SH-SY5Y (cell line): Measurements from ENCODE around the gene TPRN.

Experiments used
- GATA2 ChIP-seq: IDR thresholded peaks from 2 replicates; pipeline ENCODE4 v1.6.1; 2011; ENCODE audit warnings: mild to moderate bottlenecking, low read depth, low read length
- GATA3 ChIP-seq: IDR thresholded peaks from 2 replicates; pipeline ENCODE4 v1.6.1; 2011; ENCODE audit warnings: low read depth, mild to moderate bottlenecking, low read length, moderate library complexity

Gene TPRN

DNA sequence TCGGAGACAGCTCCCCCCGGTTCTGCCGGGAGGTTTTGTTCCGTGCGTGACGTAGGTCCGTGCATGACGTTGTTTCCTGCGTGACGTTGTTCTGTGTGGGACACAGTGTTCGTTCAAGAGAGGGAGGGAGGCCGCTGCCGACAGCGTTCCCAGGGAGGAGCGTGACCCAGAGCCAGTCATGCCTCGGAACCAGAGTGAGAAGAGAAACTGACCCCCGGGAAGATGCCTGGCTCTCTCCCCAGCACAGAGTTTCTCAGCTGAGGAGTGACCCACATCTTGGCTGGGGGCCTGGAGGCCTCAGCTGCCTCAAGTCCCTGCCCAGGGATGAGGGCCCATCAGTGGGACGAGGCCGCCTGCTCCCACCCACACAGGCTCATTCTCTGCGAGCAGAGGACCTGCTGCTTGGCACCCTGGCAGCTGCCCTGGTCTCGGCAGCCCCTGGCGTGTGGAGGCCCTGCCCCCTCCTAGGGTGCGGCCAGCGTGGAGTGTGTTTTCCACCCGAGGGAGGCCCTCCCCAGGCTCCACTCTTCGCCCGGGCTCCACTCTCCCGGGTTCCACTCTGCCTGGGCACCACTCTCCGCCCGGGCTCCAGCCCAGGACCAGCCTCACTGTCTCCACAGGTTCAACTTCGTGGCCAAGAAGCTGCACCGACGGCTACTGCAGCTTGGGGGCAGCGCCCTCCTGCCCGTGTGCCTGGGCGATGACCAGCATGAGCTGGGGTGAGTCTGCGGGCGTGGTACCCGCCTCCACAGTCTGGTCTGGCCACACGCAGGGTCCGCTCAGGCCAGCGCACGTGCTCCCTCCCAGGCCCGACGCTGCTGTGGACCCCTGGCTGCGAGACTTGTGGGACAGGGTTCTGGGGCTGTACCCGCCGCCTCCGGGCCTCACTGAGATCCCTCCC lies 12.9 kb upstream of the TPRN start:
- TF ChIP-seq GATA2 (no peak), GATA3 (no peak)

DNA sequence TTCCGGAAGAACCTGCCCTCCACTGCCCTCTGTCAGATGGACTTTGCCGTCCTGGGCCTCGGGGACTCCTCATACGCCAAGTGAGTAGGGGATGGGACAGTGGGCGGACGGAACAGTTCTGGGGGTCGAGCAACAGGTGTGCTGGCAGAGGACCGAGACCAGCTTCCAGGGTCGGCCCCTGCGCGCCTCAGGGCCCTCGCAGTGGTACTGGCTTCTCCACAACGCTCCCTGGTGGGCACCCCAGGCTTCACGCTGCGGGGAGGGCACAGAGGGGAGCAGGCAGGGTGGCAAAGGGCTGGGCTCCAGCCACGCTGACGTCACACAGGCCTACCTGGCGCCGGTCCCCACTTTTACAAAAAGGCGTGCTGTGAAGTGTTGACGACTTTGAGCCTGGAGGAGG lies 12.0 kb upstream of the TPRN start:
- no peak for TF ChIP-seq GATA2
- no peak for TF ChIP-seq GATA3

DNA sequence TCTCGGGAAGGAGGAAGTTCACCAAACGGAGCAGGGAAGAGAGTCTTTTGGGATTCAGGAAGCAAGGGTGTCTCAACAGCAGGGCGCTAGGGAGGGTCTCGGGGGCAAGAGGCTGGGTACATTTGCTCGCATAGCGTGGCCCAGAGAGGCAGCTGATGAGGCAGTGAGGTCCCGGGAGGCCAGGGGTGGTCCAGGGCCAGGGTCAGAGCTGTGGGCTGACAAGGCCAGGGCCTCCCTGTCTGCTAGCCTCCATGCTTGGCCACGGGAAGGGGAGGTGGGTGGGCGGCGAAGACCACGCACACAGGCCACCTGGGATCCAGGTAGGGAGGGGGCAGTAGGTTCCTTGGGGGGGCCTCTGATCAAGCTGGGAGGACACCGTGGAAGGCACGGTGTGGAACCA lies 11.0 kb upstream of the TPRN start:
- TF ChIP-seq GATA3 (no peak), GATA2 (no peak)

DNA sequence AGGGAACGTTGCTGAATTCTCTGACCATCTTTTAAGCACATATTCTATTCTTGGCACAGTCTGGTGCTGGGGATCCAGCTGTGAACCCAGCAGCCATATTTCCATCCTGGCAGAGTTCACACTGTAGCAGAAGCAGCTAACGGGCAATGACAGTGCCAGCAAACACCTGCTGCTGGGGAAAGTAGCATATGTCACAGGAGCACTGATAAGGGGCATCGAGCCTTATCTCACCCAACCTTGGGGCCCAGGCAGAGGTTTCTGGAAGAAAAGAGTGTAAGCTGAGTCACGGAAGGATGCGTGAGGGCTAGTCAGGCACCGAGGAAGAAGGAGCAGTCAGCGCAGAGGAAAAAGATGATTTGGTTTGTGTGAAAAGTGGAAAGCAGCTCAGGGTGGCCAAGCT lies 6.1 kb upstream of the TPRN start:
- no peak for TF ChIP-seq GATA3
- TF ChIP-seq GATA2 = no peak

DNA sequence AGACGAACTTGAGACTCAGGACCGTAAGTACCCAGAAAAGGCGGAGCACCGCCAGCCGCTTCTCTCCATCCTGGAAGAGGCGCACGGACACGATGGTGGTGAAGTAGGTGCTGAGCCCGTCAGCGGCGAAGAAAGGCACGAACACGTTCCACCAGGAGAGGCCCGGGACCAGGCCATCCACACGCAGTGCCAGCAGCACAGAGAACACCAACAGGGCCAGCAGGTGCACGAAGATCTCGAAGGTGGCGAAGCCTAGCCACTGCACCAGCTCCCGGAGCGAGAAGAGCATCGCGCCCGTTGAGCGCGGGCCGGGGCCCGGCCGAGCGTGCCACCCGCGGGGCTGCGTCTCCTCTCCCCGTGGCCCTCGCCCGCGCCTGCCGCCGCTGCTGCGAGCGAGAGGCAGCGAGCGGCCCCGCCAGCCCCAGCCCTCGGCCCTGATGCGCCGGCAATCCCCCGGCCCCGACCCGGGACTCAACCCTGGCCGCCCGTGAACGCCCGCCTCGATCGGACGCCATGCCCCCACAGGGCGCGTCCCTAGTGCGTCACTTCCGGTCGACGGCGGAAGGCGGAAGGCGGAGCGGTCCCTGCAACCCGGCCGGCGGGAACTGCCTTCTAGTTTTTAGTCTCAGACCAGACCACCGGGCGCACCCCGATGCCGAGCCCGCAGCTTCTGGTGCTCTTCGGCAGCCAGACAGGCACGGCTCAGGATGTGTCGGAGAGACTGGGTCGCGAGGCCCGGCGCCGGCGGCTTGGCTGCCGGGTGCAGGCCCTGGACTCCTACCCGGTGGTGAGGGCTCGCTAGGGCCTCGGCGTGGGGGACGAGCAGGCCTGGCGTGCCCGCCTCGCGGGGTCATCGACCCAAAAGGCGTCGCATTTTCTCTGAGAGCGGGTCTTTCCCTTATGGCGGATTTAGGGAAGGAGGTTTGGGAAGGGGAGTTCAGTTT lies 4.9 kb upstream of the TPRN start, which contains the start of the genes NDOR1 and TMEM203:
TSS of gene NDOR1 (plus strand) at position 575 of the 944 bp plus-strand sequence. CDS start at position 653, 78 bp downstream.
TSS of gene TMEM203 (minus strand) at position 523 of the 944 bp plus-strand sequence. CDS start at position 289, 234 bp downstream.
- TF ChIP-seq GATA2 = no peak
- no peak for TF ChIP-seq GATA3

DNA sequence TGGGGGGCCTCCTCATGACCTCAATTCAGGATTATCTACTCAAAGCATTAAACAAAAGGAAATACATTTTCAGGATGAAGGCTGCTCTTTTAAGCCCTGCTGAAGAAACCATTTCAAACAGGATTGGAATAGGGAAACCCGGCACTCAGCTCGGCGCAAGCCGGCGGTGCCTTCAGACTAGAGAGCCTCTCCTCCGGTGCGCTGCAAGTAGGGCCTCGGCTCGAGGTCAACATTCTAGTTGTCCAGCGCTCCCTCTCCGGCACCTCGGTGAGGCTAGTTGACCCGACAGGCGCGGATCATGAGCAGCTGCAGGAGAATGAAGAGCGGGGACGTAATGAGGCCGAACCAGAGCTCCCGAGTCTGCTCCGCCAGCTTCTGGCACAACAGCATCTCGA lies 4.2 kb upstream of the TPRN start:
- no peak for TF ChIP-seq GATA3
- TF ChIP-seq GATA2 = no peak

DNA sequence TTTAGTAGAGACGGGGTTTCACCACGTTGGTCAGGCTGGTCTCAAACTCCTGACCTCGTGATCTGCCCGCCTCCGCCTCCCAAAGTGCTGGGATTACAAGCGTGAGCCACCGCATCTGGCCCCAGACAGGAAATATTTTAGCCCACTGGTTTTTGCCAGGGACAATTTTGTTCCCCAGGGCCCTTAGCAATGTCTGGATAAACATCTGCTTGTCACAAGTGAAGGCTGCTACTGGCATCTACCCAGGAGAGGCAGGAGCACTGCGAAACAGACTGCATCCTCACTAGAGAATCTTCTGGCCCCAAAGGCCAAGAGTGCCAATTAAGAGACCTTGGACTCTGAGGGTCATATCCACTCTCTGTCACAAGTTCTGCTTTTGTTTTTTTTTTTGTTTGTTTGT lies 2.4 kb upstream of the TPRN start:
- TF ChIP-seq GATA2 (no peak), GATA3 (no peak)

DNA sequence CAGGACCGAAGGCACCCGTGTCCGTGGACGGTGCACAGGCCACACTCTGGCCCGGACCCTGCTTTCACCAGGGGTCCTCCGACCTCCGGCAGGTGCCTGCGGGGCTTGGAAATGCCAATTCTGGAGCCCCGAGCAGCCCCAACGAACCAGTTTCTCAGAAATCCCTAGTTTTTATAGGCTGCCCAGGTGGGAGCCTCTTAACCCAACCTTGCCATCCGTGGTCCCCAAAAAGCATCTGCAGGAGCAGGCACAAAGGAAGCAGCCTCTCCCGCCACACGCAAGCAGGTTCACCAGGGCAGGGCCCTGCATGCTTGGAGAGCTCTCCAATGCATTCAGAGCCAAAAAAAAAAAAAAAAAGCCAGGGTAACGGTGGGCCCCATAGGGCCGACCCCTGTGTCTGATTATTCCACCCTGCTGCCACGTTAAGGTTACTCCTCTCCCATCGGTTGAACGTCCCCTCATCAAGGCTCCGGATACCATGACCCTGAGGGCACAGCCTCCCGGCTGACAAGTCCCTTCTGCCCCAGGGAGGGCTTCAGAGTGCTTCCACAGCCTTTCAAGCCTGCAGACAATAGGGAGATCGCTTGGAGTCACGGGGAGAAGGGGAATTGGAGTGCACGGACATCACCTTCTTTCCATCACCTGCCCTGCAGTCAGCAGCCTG lies 796 bp upstream of the TPRN start:
- no peak for TF ChIP-seq GATA2
- no peak for TF ChIP-seq GATA3

DNA sequence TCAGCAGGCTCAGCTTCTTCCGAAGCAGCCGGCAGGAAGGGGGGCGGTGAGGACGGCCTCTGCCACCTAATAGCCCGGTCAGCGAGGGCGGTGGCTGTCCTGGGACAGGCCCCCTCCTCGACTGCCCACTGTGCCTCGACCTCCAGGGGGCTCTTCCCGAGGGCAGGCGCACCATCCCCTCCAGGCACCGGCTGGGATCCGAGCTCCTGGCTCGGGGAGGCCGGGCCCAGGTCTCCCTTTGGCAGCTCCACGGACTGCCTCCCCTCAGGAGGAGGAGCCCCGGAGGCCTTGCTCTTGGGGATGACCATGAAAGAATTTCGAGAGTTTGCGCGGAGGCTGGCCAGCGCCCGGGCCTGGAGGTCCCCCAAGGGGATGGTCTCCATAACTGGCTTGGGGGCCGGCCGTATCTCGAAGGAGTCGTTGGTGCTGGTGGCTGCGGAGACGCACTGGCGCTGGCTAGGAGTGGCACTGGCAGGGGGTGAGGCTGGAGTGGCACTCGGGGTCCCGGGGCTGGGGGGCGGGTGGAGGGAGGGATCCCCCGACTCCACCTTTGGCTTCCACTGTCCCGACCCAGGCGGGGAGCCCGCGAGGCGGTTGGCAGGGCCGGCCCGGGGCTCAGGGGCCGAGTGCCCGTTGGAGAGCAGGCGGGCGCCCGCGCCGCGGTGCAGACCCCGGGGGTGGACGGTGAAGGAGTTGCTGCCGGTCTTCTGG lies 975 bp downstream of the TPRN start:
- TF ChIP-seq GATA3 (no peak), GATA2 (no peak)

DNA sequence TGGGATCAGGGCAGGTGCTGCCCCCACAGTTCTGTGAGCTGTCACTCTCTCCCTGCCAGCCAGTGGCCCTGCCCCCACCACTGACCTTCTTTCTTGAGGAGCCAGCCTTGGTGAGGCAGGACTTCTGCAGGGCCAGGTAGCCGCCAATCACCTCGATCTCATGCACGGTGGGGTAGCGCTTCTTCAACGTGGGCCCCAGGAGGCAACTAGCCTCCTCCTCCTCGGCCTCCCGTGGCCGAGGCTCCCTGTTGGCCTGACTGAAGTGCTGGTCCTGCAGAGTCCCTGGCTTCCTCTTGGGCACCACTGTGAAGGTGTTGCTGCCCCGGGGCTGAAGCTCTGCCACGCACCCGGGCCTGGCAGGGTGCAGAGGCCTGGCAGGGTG lies 1.6 kb downstream of the TPRN start:
- TF ChIP-seq GATA2 = no peak
- TF ChIP-seq GATA3 = no peak

DNA sequence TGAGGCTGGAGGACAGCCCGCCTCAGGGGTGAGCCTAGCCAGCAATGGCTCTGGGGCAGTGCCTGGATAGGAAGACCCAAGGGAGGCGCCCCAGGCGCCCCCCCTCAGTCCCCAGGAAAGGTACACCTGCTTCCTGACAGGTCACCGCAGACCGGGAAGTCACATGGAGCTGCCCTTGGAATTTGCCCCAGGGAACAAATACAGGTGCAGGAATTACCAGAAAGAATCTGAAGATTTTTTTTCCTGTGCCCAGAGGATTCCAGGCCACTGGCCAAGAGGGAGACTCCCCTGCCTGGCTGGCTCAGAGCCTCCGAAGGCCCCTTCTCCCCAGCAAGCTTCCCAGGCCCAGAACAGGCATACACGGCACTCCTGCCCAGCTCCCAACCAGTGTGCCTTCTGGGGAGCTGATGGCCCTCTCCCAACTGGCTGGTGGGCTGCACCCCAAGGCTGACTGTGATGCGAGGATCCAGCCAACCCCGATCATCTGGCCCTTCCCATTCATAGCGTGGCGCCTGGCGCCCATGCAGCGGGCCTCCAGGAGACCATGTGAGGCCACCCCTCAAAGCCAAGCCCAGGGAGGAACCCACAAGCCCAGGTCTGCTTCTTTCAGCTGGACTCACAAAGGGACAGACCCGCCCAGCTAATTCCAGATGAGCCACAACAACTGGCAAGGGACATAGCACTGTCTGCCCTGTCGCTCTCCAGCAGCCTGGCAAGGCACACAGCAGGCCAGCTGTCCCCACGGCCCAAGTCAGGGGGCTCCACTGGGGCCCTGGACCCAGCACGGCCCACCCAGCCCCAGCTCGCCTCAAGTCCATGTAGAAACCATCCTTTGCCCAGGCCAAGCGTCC lies 2.3 kb downstream of the TPRN start:
- no peak for TF ChIP-seq GATA2
- TF ChIP-seq GATA3 = no peak

DNA sequence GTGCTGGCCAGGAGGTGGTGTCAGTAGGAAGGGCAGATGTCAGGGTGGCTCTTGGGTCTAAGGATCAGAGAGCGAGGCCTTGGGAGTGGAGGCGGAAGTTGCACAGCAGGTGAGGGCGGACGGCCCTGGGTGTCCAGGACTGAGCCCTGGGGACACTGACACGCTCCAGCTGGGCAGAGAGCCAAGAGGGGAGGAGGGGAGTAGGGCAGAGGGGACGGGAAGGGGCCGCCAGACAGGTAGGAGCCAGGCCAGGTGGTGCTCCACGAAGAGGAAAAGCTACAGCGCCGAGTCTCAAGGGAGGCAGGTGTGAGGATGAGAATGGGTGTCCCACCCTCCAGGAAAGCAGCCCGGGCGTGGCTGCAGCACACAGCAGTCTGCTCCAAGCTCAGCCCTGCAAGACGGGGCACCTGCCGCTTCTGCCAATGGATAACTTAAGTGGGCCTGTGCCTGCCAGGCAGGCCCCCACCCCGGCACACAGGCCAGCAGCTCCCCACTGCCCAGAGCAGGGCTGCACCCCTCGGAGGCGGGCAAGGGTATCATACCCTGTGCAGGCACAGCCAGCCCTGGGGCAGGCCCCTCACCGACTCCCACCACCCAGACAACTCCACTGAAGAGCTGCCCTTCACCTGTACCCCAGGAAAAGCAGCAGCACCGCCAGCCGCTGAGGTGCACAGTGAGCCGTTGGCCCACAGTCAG lies 4.9 kb downstream of the TPRN start:
- TF ChIP-seq GATA3 (no peak), GATA2 (no peak)
